ENCODE results near the gene CEACAM21. TPM values are rescaled to one million over a fixed set of nuclear protein-coding genes. Genes with fewer than 3 reads are reported as not detected.
"Not testable (repeated sequence)": the region's sequence is repeated elsewhere in the genome, so short reads cannot be mapped to it uniquely, and the experiment has no call there.

Gene CEACAM21
- total RNA-seq, 1 experiment from 2014 or later, result 0.35 TPM

- POLR2A ChIA-PET, result no interaction called here
- no peak for TF ChIP-seq GRHL2 (CRISPR knock-in tag; IDR thresholded peaks at IDR 0.05; ENCODE audit: insufficient replicate concordance, severe bottlenecking)
- TF ChIP-seq ATF3 (CRISPR knock-in tag; conservative IDR thresholded peaks at IDR 0.05), result no peak
- no peak for TF ChIP-seq TEAD4 (CRISPR knock-in tag; IDR thresholded peaks at IDR 0.05)
- TF ChIP-seq NFYB (CRISPR knock-in tag; conservative IDR thresholded peaks at IDR 0.05; ENCODE audit: low read depth), result no peak
- TF ChIP-seq ZNF317 (CRISPR knock-in tag; IDR thresholded peaks at IDR 0.05; ENCODE audit: borderline replicate concordance, low read depth), result no peak
- TF ChIP-seq PRRX2 (CRISPR knock-in tag; IDR thresholded peaks at IDR 0.05), result no peak
- no peak for TF ChIP-seq EMX1 (CRISPR knock-in tag; IDR thresholded peaks at IDR 0.05)
- TF ChIP-seq FOXJ3 (CRISPR knock-in tag; IDR thresholded peaks at IDR 0.05; ENCODE audit: borderline replicate concordance), result no peak
- no peak for TF ChIP-seq HMGXB4 (CRISPR knock-in tag; IDR thresholded peaks at IDR 0.05)
- TF ChIP-seq, protein P1, sequence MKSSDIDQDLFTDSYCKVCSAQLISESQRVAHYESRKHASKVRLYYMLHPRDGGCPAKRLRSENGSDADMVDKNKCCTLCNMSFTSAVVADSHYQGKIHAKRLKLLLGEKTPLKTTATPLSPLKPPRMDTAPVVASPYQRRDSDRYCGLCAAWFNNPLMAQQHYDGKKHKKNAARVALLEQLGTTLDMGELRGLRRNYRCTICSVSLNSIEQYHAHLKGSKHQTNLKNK (CRISPR knock-in tag; IDR thresholded peaks at IDR 0.05), result no peak
- no peak for TF ChIP-seq RELA (CRISPR knock-in tag; IDR thresholded peaks at IDR 0.05; ENCODE audit: borderline replicate concordance)
- DNase-seq (ENCODE audit: low spot score), result no peak
- Mint-ChIP-seq H3K27ac (no peak overlapping the region), H3K4me1 (0 out of 2 replicates have a peak, but pooled peaks cover 3% of the 10 kb centered on the region), H3K36me3 (peaks cover 16% of the 10 kb centered on the region), H3K4me3 (no peak overlapping the region), H3K27me3 (ENCODE audit: low read depth) (peaks cover 77% of the 10 kb centered on the region), H3K9me3 (peaks cover 47% of the 10 kb centered on the region)
- CTCF ChIA-PET, result interaction anchor here (0.7 to 0.8 kb wide), 2 partner anchors 19 to 129 kb away, joined by 3 to 4 read pairs; no protein-coding TSS in a partner anchor
- ATAC-seq, result no peak
Observed at GRCh38 chr19:41577833-41578232, 1.9 kb downstream of the CEACAM21 start.

- H3K27ac Mint-ChIP-seq, result no peak overlapping the region
- TF ChIP-seq KAT7 (CRISPR knock-in tag; IDR thresholded peaks at IDR 0.05; ENCODE audit: borderline replicate concordance) (no peak), TP53 (CRISPR knock-in tag; IDR thresholded peaks at IDR 0.05) (no peak), NR1H2 (CRISPR knock-in tag; IDR thresholded peaks at IDR 0.05) (no peak), ERG (CRISPR knock-in tag; IDR thresholded peaks at IDR 0.05) (no peak), JAZF1 (CRISPR knock-in tag; IDR thresholded peaks at IDR 0.05) (no peak), NR2C2 (CRISPR knock-in tag; IDR thresholded peaks at IDR 0.05) (no peak), PRRX2 (CRISPR knock-in tag; IDR thresholded peaks at IDR 0.05) (no peak)
- TF ChIP-seq, protein P2, sequence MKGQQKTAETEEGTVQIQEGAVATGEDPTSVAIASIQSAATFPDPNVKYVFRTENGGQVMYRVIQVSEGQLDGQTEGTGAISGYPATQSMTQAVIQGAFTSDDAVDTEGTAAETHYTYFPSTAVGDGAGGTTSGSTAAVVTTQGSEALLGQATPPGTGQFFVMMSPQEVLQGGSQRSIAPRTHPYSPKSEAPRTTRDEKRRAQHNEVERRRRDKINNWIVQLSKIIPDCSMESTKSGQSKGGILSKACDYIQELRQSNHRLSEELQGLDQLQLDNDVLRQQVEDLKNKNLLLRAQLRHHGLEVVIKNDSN (CRISPR knock-in tag; IDR thresholded peaks at IDR 0.05), result no peak
- TF ChIP-seq, protein P3, sequence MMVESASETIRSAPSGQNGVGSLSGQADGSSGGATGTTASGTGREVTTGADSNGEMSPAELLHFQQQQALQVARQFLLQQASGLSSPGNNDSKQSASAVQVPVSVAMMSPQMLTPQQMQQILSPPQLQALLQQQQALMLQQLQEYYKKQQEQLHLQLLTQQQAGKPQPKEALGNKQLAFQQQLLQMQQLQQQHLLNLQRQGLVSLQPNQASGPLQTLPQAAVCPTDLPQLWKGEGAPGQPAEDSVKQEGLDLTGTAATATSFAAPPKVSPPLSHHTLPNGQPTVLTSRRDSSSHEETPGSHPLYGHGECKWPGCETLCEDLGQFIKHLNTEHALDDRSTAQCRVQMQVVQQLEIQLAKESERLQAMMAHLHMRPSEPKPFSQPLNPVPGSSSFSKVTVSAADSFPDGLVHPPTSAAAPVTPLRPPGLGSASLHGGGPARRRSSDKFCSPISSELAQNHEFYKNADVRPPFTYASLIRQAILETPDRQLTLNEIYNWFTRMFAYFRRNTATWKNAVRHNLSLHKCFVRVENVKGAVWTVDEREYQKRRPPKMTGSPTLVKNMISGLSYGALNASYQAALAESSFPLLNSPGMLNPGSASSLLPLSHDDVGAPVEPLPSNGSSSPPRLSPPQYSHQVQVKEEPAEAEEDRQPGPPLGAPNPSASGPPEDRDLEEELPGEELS (CRISPR knock-in tag; IDR thresholded peaks at IDR 0.05), result no peak
- H3K4me1 Mint-ChIP-seq, result 0 out of 2 replicates have a peak, but pooled peaks cover 3% of the 10 kb centered on the region
- H3K4me3 Mint-ChIP-seq, result no peak overlapping the region
- ATAC-seq (no peak), DNase-seq (ENCODE audit: low spot score) (no peak)
- peaks cover 27% of the 10 kb centered on the region for H3K36me3 Mint-ChIP-seq
- ChIA-PET POLR2A (no interaction called here), CTCF (interaction anchor here (2.5 kb wide), 1 partner anchor 8 kb away, joined by 9 read pairs; no protein-coding TSS in a partner anchor)
- H3K27me3 Mint-ChIP-seq (ENCODE audit: low read depth), result peaks cover 77% of the 10 kb centered on the region
- peaks cover 58% of the 10 kb centered on the region for H3K9me3 Mint-ChIP-seq
Observed at GRCh38 chr19:41578886-41579285, 2.9 kb downstream of the CEACAM21 start.

- H3K4me1 Mint-ChIP-seq; ATAC-seq; H3K4me3 Mint-ChIP-seq; H3K27ac Mint-ChIP-seq; DNase-seq (ENCODE audit: low spot score); CTCF ChIA-PET; POLR2A ChIA-PET: not testable (repeated sequence)
- Mint-ChIP-seq H3K27me3 (ENCODE audit: low read depth) (peaks cover 82% of the 10 kb centered on the region), H3K9me3 (peaks cover 76% of the 10 kb centered on the region), H3K36me3 (peaks cover 28% of the 10 kb centered on the region)
Observed at GRCh38 chr19:41581068-41581467, 5.1 kb downstream of the CEACAM21 start.

- H3K9me3 Mint-ChIP-seq, result peaks cover 70% of the 10 kb centered on the region
- ATAC-seq; POLR2A ChIA-PET; H3K4me1 Mint-ChIP-seq; CTCF ChIA-PET; H3K27ac Mint-ChIP-seq; DNase-seq (ENCODE audit: low spot score); H3K4me3 Mint-ChIP-seq: not testable (repeated sequence)
- peaks cover 67% of the 10 kb centered on the region for H3K27me3 Mint-ChIP-seq (ENCODE audit: low read depth)
- peaks cover 28% of the 10 kb centered on the region for H3K36me3 Mint-ChIP-seq
Observed at GRCh38 chr19:41582577-41583182, 6.7 kb downstream of the CEACAM21 start.

Data from WTC11 (cell line).